ENCODE data around the gene ARHGEF28.

- TF ChIP-seq CTCF (IDR thresholded peaks at IDR 0.05; ENCODE audit: borderline replicate concordance, extremely low read depth, low read length, poor library complexity, severe bottlenecking): no peak
- no peak for TF ChIP-seq EZH2 (IDR thresholded peaks at IDR 0.05; ENCODE audit: borderline replicate concordance, low read depth, low read length, severe bottlenecking)
Observed at GRCh38 chr5:73893813-73894212, 267.8 kb downstream of the ARHGEF28 start.

Measured in DND-41 (cell line).